Endodermal cell (in vitro differentiated cells): ENCODE data around the gene LY6G6D. TPM values are rescaled to one million over a fixed set of nuclear protein-coding genes. Genes with fewer than 3 reads are reported as not detected.

ENCODE experiments used
- DNase-seq: peaks from one replicate; pipeline ENCODE4 v3.0.0-alpha.2; 2017
- H3K27ac ChIP-seq: 2 replicates; pipeline ENCODE4 v1.5.1; 2013; ENCODE audit warnings: mild to moderate bottlenecking, low read depth, low read length, moderate library complexity
- H3K27me3 ChIP-seq: 2 replicates; pipeline ENCODE4 v1.6.1; 2013; ENCODE audit warnings: mild to moderate bottlenecking, low read length, moderate library complexity; ENCODE audit not compliant: insufficient read depth, control insufficient read depth, poor library complexity, severe bottlenecking
- H3K36me3 ChIP-seq: 2 replicates; pipeline ENCODE4 v1.7.0; 2013; ENCODE audit warnings: mild to moderate bottlenecking, low read length, moderate library complexity; ENCODE audit not compliant: control insufficient read depth, insufficient read depth
- H3K4me1 ChIP-seq: one replicate; pipeline ENCODE4 v1.7.0; 2013; ENCODE audit warnings: low read length; ENCODE audit not compliant: control insufficient read depth, insufficient read depth
- H3K4me3 ChIP-seq: 2 replicates; pipeline ENCODE4 v1.5.1; 2013; ENCODE audit warnings: mild to moderate bottlenecking, low read length, moderate library complexity
- H3K9ac ChIP-seq: 2 replicates; pipeline ENCODE4 v1.6.1; 2013; ENCODE audit warnings: mild to moderate bottlenecking, low read length, moderate library complexity; ENCODE audit not compliant: poor library complexity, severe bottlenecking; ENCODE audit errors: extremely low read depth
- H3K9me3 ChIP-seq: 2 replicates; pipeline ENCODE4 v1.6.1; 2013; ENCODE audit warnings: mild to moderate bottlenecking, low read length, moderate library complexity; ENCODE audit not compliant: control insufficient read depth
- H3K27ac Mint-ChIP-seq: 2 replicates; pipeline ENCODE4 v1.8.0; 2020; ENCODE audit warnings: mixed read lengths
- H3K27me3 Mint-ChIP-seq: 2 replicates; pipeline ENCODE4 v1.8.0; 2021; ENCODE audit warnings: mild to moderate bottlenecking, mixed read lengths; ENCODE audit not compliant: insufficient read depth
- H3K36me3 Mint-ChIP-seq: 2 replicates; pipeline ENCODE4 v1.8.0; 2020; ENCODE audit warnings: low read depth, mixed read lengths
- H3K4me1 Mint-ChIP-seq: 2 replicates; pipeline ENCODE4 v1.8.0; 2020; ENCODE audit warnings: mixed read lengths
- H3K4me3 Mint-ChIP-seq: 2 replicates; pipeline ENCODE4 v1.8.0; 2020; ENCODE audit warnings: mild to moderate bottlenecking, moderate library complexity, mixed read lengths
- H3K9me3 Mint-ChIP-seq: 2 replicates; pipeline ENCODE4 v1.8.0; 2020; ENCODE audit warnings: mild to moderate bottlenecking, mixed read lengths
- CTCF ChIP-seq: fragments of 200-600 bp; sonication (generic); conservative IDR thresholded peaks from 2 replicates; pipeline ENCODE4 v1.5.0; 2021; ENCODE audit warnings: antibody characterized with exemption, mild to moderate bottlenecking
- WGBS, 2 experiments: methylation state at CpG; one replicate each; pipeline versions ENCODE4 v1.1.5 to v1.1.7; 2013; ENCODE audit warnings: missing lambda C conversion rate in 2 of 2, mixed read lengths in 1 of 2; ENCODE audit not compliant: insufficient coverage in 1 of 2, insufficient read length in 1 of 2; 5-methylcytosine and 5-hydroxymethylcytosine counted together
- total RNA-seq, 2 donors: library from RNA; stranded (reverse); fragmentation: NEBNext Ultra II Directional in 1 of 2; extraction: Animal tissue kit (Norgen Biotek cat#: 25700) in 1 of 2; gene quantifications; 2 replicates in 1 of 2; 3 replicates in 1 of 2; pipeline ENCODE4 v1.2.1, GENCODE V29; 2021

Gene LY6G6D
- total RNA-seq, 2 donors from 2014 or later, result not detected

- WGBS, 2 experiments, result 95 to 96% methylated on average over 32 to 41 of the region's 41 CpGs
- no peak for DNase-seq
- Mint-ChIP-seq H3K9me3 (no peaks in the 10 kb centered on the region), H3K4me1 (peaks cover 8% of the 10 kb centered on the region), H3K36me3 (peaks cover 52% of the 10 kb centered on the region), H3K27ac (peak overlapping the region; percentile 30), H3K4me3 (peak overlapping the region; percentile 92), H3K27me3 (no peaks in the 10 kb centered on the region)
- no peaks in the 10 kb centered on the region for H3K4me1 ChIP-seq
- no peaks in the 10 kb centered on the region for H3K9me3 ChIP-seq
- no peak overlapping the region for H3K27ac ChIP-seq
- TF ChIP-seq CTCF, result no peak
- H3K27me3 ChIP-seq, result no peaks in the 10 kb centered on the region
- H3K4me3 ChIP-seq, result peak overlapping the region; percentile 88
- peaks cover 60% of the 10 kb centered on the region for H3K36me3 ChIP-seq
- H3K9ac ChIP-seq, result no peak overlapping the region
These were observed 12.8 kb downstream of the LY6G6D start for GRCh38 chr6:31727717-31728671.

- Mint-ChIP-seq H3K27me3 (no peaks in the 10 kb centered on the region), H3K4me3 (peak within 1 kb of the TSS; percentile 92), H3K4me1 (peaks cover 13% of the 10 kb centered on the region), H3K9me3 (no peaks in the 10 kb centered on the region), H3K36me3 (peaks cover 62% of the 10 kb centered on the region), H3K27ac (peak within 1 kb of the TSS; percentile 97)
- no peaks in the 10 kb centered on the region for H3K9me3 ChIP-seq
- no peaks in the 10 kb centered on the region for H3K27me3 ChIP-seq
- H3K9ac ChIP-seq, result peak within 1 kb of the TSS; percentile 84
- peak within 1 kb of the TSS; percentile 88 for H3K4me3 ChIP-seq
- 49 to 68% methylated on average over 13 to 36 of the region's 36 CpGs for WGBS, 2 experiments
- peak within 1 kb of the TSS; percentile 97 for H3K27ac ChIP-seq
- no peak for DNase-seq
- peak; percentile 78 for TF ChIP-seq CTCF
- H3K4me1 ChIP-seq, result peaks cover 3% of the 10 kb centered on the region
- H3K36me3 ChIP-seq, result peaks cover 69% of the 10 kb centered on the region
These were observed 13.8 kb downstream of the LY6G6D start, which contains the start of gene DDAH2 for GRCh38 chr6:31728767-31729514. Gene DDAH2 (minus strand): TSS chr6:31729299. CDS start chr6:31729161, 138 bp downstream.

- H3K9me3 ChIP-seq, result no peaks in the 10 kb centered on the region
- Mint-ChIP-seq H3K36me3 (peaks cover 67% of the 10 kb centered on the region), H3K27me3 (no peaks in the 10 kb centered on the region), H3K4me3 (peak overlapping the region; percentile 92), H3K27ac (peak overlapping the region; percentile 97), H3K4me1 (peaks cover 19% of the 10 kb centered on the region), H3K9me3 (no peaks in the 10 kb centered on the region)
- TF ChIP-seq CTCF, result no peak
- DNase-seq, result peak; percentile 97
- 0% methylated on average over 11 to 29 of the region's 29 CpGs for whole genome bisulfite sequencing, 2 experiments
- peak overlapping the region; percentile 88 for H3K4me3 ChIP-seq
- no peaks in the 10 kb centered on the region for H3K27me3 ChIP-seq
- H3K4me1 ChIP-seq, result peaks cover 4% of the 10 kb centered on the region
- H3K9ac ChIP-seq, result peak overlapping the region; percentile 84
- peak overlapping the region; percentile 97 for H3K27ac ChIP-seq
- H3K36me3 ChIP-seq, result peaks cover 75% of the 10 kb centered on the region
These were observed 14.4 kb downstream of the LY6G6D start for GRCh38 chr6:31729515-31729978.
